ENCODE data around the gene RNF157. TPM values are rescaled to one million over a fixed set of nuclear protein-coding genes. Genes with fewer than 3 reads are reported as not detected.
"Not testable (repeated sequence)": the region's sequence is repeated elsewhere in the genome, so short reads cannot be mapped to it uniquely, and the experiment has no call there.

The RNF157 gene
- total and polyA plus RNA-seq, 9 of the 15 experiments (the other 6 are each of a cell fraction or from before 2014, with no cell fraction given) = 8.1 to 31.7 (median 20.8) TPM

GRCh38 chr17:76244721-76245120 is 4.4 kb upstream of the RNF157 start:
- ATAC-seq; H3K9me3 ChIP-seq (replicated peaks; ENCODE audit: control insufficient read depth, insufficient read depth, low read depth, low read length); H3K9ac ChIP-seq (ENCODE audit: insufficient read depth in 1 of 2, low read depth in 2 of 2, low read length in 2 of 2); H3K9me1 ChIP-seq (ENCODE audit: control insufficient read depth, insufficient read depth, low read length); H3K36me3 ChIP-seq (ENCODE audit: control insufficient read depth, insufficient read depth, low read length); FAIRE-seq; CTCF ChIA-PET (ENCODE audit: low intra/inter-chr PET ratio); BruUV-seq (replicated peaks); H3K4me2 ChIP-seq (ENCODE audit: insufficient read depth, low read length); DNase-seq (ENCODE audit: extremely low read depth in 1 of 4, low spot score in 3 of 4); in situ Hi-C loops (cut with MboI); H3K27me3 ChIP-seq (ENCODE audit: control insufficient read depth in 2 of 2, insufficient read depth in 2 of 2, low read length in 2 of 2); intact Hi-C loops (cut with micrococcal nuclease); H3K4me3 ChIP-seq; H4K20me1 ChIP-seq (replicated peaks; ENCODE audit: control insufficient read depth, insufficient read depth, low read length); H2AFZ ChIP-seq (ENCODE audit: low read depth, low read length); H3K27ac ChIP-seq (ENCODE audit: extremely low read depth, low read depth, low read length): not testable (repeated sequence)
- 82% methylated on average over 8 of the region's 8 CpGs for WGBS (ENCODE audit: insufficient coverage, low coverage, missing lambda C conversion rate)
- POLR2A ChIA-PET = interaction anchor here (0.9 to 17.8 kb wide), 6 partner anchors 10 to 26 kb away, joined by 3 to 227 read pairs (median 5); partner anchors contain the start of gene UBALD2
- peaks cover 21% of the 10 kb centered on the region for H3K79me2 ChIP-seq (ENCODE audit: control insufficient read depth, insufficient read depth, low read length)
- peaks cover 29 to 31% of the 10 kb centered on the region in 2 experiments for H3K4me1 ChIP-seq (replicated peaks in 1 of 2; ENCODE audit: control insufficient read depth in 2 of 2, insufficient read depth in 2 of 2, low read length in 2 of 2)

GRCh38 chr17:76243826-76244679 is 3.8 kb upstream of the RNF157 start:
- BruUV-seq (replicated peaks) = no TSS peak
- Histone ChIP-seq H2AFZ (ENCODE audit: low read depth, low read length) (peak overlapping the region; percentile 61), H3K4me3 (no peak overlapping the region), H3K27ac (ENCODE audit: extremely low read depth, low read depth, low read length) (no peak overlapping the region), H3K4me1 (replicated peaks in 1 of 2; ENCODE audit: control insufficient read depth in 2 of 2, insufficient read depth in 2 of 2, low read length in 2 of 2) (peaks cover 29 to 35% of the 10 kb centered on the region in 2 experiments), H3K4me2 (ENCODE audit: insufficient read depth, low read length) (no peak overlapping the region), H3K36me3 (ENCODE audit: control insufficient read depth, insufficient read depth, low read length) (no peaks in the 10 kb centered on the region), H3K79me2 (ENCODE audit: control insufficient read depth, insufficient read depth, low read length) (peaks cover 27% of the 10 kb centered on the region), H3K9me1 (ENCODE audit: control insufficient read depth, insufficient read depth, low read length) (no peaks in the 10 kb centered on the region), H3K27me3 (ENCODE audit: control insufficient read depth in 2 of 2, insufficient read depth in 2 of 2, low read length in 2 of 2) (no peaks in the 10 kb centered on the region), H3K9me3 (replicated peaks; ENCODE audit: control insufficient read depth, insufficient read depth, low read depth, low read length) (no peaks in the 10 kb centered on the region), H4K20me1 (replicated peaks; ENCODE audit: control insufficient read depth, insufficient read depth, low read length) (no peaks in the 10 kb centered on the region), H3K9ac (ENCODE audit: insufficient read depth in 1 of 2, low read depth in 2 of 2, low read length in 2 of 2) (peak overlapping the region in 1 of 2 experiments; percentile 38; a peak in 1 of 4 replicates)
- FAIRE-seq (peak; percentile 37), DNase-seq (ENCODE audit: extremely low read depth in 1 of 4, low spot score in 3 of 4) (no peak), ATAC-seq (no peak)
- POLR2A ChIA-PET = interaction anchor here (0.5 to 17.8 kb wide), 11 partner anchors 9 to 712 kb away, joined by 3 to 227 read pairs (median 3); partner anchors contain the start of gene UBALD2
- intact Hi-C loops (cut with micrococcal nuclease) = no loop called here
- WGBS (ENCODE audit: insufficient coverage, low coverage, missing lambda C conversion rate) = 43% methylated on average over 12 of the region's 12 CpGs
- CTCF ChIA-PET (ENCODE audit: low intra/inter-chr PET ratio) = no interaction called here
- in situ Hi-C loops (cut with MboI) = no loop called here
- TF ChIP-seq TRIM28 (IDR thresholded peaks at IDR 0.05) = no peak
- no peak for TF ChIP-seq NRF1 (conservative IDR thresholded peaks at IDR 0.05 in 1 of 2, IDR thresholded peaks at IDR 0.05 in 1 of 2)
- TF ChIP-seq ZNF316 (IDR thresholded peaks at IDR 0.05) = peak; percentile 68
- TF ChIP-seq ZNF699 (CRISPR knock-in tag; IDR thresholded peaks at IDR 0.05; ENCODE audit: insufficient replicate concordance) = no peak
- 0 out of 2 replicates have a peak, but pooled peaks have one; percentile 15 for TF ChIP-seq MAFG (tag; conservative IDR thresholded peaks at IDR 0.05)
- TF ChIP-seq CBFA2T3 (IDR thresholded peaks at IDR 0.05) = peak; percentile 35
- peak; percentile 40; the same call in 1 of the 2 replicates for TF ChIP-seq MYC (IDR thresholded peaks at IDR 0.05; ENCODE audit: low read depth, low read length)
- TF ChIP-seq MYC (CRISPR knock-in tag; IDR thresholded peaks at IDR 0.05; ENCODE audit: borderline replicate concordance, low read depth) = no peak
- peak; percentile 27; the same call in 1 of the 2 replicates for TF ChIP-seq MAX (CRISPR knock-in tag; IDR thresholded peaks at IDR 0.05)
